HL-60 (cell line): Measurements from ENCODE around the gene SH3GL1.
A peak's percentile ranks its signal among the peaks of the same experiment; 100 is the strongest.

Experiments used
- CTCF ChIP-seq: IDR thresholded peaks from one replicate; pipeline ENCODE4 v1.5.1; 2011; ENCODE audit warnings: low read length, control low read depth, inconsistent platforms; ENCODE audit not compliant: insufficient read depth
- GABPA ChIP-seq: IDR thresholded peaks from 2 replicates; pipeline ENCODE4 v1.6.1; 2012; ENCODE audit warnings: low read depth
- POLR2AphosphoS5 ChIP-seq: IDR thresholded peaks from 2 replicates; pipeline ENCODE4 v1.6.1; 2012; ENCODE audit warnings: low read depth
- REST ChIP-seq: IDR thresholded peaks from 2 replicates; pipeline ENCODE4 v1.6.1; 2012; ENCODE audit warnings: low read depth; ENCODE audit not compliant: insufficient replicate concordance
- SPI1 ChIP-seq: IDR thresholded peaks from 2 replicates; pipeline ENCODE4 v1.6.1; 2012; ENCODE audit warnings: low read depth, mild to moderate bottlenecking, borderline replicate concordance

- TF ChIP-seq POLR2AphosphoS5 = no peak
- TF ChIP-seq CTCF = peak; percentile 15
- no peak for TF ChIP-seq SPI1
- no peak for TF ChIP-seq REST
- TF ChIP-seq GABPA = no peak
Observed at GRCh38 chr19:4375164-4376027, 25.0 kb downstream of the SH3GL1 start.
